Thyroid gland (tissue), 4 donors: ENCODE data around the gene LPIN3.

Source experiments
- CTCF ChIP-seq, 6 experiments: fragments of 200-600 bp in 3 of 6; fragments of 450-650 bp in 3 of 6; sonication (generic) in 3 of 6; IDR thresholded peaks; one replicate each; pipeline ENCODE4 v1.5.1; 2016 to 2019; ENCODE audit warnings: antibody characterized with exemption in 6 of 6, mild to moderate bottlenecking in 2 of 6, inconsistent platforms in 1 of 6, moderate library complexity in 1 of 6
- POLR2A ChIP-seq, 2 donors: fragments of 450-650 bp; IDR thresholded peaks; one replicate each; pipeline ENCODE4 v1.6.1; 2017; ENCODE audit warnings: antibody characterized with exemption in 2 of 2, mild to moderate bottlenecking in 2 of 2, moderate library complexity in 1 of 2

DNA sequence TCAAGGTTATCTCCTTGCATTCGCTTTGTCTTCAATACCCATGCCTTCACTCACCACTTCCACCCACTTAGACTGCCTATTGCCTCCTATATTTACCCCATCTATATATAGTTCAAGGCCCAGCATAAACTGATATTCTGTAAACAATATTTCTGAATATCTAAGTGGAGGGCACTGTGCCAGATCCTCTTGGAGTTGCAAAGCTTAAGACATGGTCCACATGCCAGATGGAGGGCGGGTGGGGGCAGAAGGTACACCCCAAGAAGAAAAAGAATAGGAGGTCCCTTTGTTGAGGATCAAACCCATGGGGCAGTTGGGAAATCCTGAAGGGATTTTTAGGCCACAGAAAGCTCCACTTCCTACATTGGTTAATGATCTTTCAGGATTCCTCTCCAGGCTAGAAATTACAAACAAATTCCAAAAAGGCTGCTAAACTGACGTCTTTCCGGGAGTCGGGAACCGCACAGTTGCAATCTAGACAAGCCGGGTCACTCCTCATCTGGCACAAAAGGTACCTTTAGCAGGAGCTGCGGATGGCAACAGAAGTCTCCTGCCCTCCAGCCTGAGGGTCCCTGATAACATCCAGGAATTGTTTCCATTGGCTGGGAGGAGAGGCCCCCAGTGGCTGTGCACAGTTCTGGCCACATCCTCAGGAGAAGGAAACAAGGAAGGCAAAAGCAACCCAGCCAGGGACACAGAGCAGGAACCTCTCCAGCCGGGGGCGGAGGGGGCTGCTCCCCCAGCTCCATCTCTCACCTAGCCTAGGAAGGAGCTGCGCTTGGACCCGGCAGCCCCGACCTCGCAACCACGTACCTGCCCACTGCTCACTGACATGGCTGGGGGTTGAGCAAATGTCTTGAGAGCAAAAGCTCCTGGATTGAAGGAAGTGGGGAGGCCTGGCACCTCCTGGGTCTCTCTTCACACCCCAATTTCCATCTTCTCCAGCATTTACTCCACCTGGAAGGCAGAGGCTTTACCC is 5.9 kb upstream of the LPIN3 start:
- TF ChIP-seq CTCF (IDR thresholded peaks at IDR 0.05) (no peak), POLR2A (IDR thresholded peaks at IDR 0.05) (no peak)
